GM21526 (cell line): ENCODE results near the gene CCNL2.
A peak's percentile ranks its signal among the peaks of the same experiment; 100 is the strongest.
"Not testable (repeated sequence)": the region's sequence is repeated elsewhere in the genome, so short reads cannot be mapped to it uniquely, and the experiment has no call there.

Experiments
- ATAC-seq: cut with Tn5 transposase; IDR thresholded peaks from one replicate; pipeline ENCODE4 v1.9.1; 2021; ENCODE audit warnings: moderate library complexity; ENCODE audit not compliant: unreplicated experiment, low FRiP score

CCNL2 gene

DNA sequence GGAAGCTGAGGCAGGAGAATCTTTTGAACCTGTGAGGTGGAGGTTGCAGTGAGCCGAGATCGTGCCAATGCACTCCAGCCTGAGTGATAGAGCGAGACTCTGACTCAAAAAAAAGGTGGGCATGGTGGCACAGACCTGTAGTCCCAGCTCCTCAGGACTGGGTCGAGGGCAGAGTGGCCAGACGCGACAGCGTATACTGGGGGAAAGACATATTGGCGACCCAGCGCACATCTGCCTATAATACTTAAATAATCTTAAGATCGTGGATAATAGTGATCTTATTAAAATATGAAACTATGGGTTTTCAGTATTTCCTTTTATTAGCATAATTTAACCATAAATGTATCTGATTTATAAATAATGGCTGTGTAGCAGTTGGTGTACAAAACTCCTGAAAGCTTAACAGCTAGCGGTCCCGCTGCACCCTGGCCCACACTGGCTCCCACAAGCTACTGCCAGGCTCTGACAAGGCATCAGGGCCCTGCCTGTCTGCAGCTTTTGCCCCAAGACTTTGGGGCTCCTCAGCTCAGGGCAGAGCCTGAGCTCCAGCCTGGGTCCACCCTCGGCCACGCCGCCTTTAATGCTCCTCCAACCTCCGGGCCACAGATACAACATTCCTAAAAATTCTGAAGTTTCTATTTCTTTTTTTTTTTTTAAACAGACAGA, 21.5 kb downstream of the CCNL2 start:
- no peak for ATAC-seq

DNA sequence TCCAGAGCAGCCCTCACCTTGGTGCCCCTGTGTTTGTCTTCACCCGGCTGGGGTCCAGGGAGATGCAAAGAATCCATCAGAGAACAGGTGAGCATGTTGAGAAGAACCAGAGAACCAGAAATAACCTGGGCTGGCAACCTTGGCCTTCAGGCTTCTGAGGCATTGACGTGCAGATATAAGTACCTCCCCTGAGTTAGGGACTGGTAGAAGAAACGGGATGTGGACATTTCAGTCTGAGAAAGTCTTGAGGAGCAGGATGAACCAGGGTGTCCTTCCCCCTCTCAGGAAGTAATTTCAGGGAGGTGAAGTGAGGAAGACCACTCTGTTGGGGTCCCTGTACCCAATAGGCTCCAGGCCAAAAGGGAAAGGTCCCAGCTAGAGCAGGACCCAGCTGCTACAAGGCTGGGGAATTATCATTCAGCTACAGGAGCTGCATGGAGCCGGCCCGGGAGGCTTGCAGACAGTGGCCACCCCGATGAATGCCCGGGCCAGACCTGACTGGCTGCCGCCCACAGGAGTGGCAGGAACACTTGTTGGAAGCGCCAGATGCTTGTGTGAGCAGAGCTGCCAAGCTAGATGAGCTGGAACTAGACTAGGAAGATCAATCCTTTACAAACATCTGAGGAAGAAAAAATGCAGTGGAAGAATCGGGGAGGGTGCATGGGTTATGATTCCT, 22.4 kb downstream of the CCNL2 start:
- no peak for ATAC-seq

DNA sequence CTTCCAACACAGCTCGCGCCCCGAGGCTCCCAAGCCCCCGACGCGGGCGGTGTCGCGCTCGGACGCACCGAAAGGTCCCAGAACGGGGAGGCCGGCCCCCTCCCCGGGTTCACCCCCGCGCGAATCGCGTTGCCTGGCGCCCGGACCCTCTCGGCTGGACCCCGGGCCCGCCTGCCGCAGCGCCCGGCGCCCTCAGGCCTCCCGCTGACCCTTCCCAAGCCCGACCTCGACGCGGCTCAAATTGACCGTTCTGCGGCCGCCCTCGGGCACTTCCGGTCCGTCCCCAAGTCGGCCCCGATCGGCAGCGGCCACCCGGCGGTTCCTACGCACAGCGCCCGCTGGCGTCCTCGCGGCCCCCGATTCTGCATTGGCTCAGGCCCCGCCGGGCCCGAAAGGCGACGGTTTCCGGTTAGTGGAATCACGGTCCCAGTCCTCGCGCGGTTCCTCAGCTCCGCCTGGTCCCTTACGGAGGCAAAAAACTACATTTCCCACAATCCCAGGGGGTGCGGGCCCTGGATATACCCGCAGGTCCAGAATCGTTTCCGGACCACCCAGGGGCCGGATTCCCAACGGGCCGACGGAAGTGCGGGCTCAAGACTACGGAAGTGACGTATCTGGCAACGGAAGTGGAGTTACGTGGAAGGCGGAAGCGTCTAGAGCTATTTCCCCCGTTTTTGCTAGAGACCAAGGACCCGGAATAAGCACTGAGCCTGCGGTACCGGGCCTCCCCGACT, 24.0 kb downstream of the CCNL2 start, which contains the start of gene AURKAIP1:
Gene AURKAIP1, minus strand, starts transcription at position 279 of the 734 bp plus-strand sequence. CDS start 451 bp downstream, outside the sequence.
- peak; percentile 76 for ATAC-seq

GRCh38 chr1:1374589-1374928, 24.6 kb downstream of the CCNL2 start:
- ATAC-seq, result peak; percentile 2

GRCh38 chr1:1373815-1374588, 25.1 kb downstream of the CCNL2 start:
- no peak for ATAC-seq

- no peak for ATAC-seq
Observed at GRCh38 chr1:1373051-1373814, 25.9 kb downstream of the CCNL2 start.

DNA sequence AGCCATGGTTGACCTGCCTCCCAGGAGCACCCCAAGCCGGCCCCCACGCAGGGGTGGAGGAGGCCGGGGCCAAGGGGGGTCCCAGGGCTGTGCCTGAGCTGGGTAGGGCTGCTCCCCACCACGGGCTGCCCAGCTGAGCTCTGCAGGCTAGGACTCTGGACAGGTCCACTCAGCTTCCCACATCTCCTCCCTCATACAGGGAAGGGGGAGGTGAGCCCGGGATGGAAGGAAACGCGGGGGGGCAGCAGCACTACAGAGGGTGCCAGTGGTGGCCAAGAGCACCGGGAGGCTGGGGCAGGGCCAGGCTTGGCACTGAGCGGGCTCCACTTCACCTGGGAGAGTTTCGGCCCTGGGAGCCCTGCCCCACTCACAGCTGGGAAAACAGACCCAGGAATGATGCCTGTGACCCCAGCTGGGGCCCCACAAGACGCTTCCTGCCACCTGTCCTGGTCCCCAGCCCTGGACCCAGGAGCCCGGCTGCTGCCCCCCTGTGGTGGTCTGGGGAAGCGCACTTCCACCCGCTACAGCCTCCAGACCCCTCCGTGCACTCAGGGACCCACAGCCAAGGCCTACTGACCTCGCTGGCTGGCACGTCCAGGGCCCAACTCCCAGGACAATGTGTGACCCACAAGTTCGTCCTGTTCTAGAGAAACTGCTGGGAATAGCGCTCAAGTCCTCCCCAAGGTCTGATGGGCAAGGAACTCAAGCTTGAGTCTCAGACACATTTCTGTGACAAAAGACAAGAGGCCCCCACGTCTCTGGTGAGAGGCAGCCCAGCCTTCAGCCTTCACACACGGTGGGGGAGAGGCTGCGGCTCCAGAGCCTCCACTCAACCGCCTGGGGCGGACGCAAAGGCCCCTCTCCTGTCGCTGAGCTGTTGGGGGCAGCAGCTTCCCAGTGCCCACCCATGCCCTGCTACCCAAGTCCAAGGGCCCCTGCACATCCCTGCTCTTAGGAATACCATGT, 27.1 kb downstream of the CCNL2 start:
- ATAC-seq, result no peak

- no peak for ATAC-seq
Observed at GRCh38 chr1:1371364-1371745, 27.8 kb downstream of the CCNL2 start.

- no peak for ATAC-seq
Observed at GRCh38 chr1:1370771-1371300, 28.3 kb downstream of the CCNL2 start.

DNA sequence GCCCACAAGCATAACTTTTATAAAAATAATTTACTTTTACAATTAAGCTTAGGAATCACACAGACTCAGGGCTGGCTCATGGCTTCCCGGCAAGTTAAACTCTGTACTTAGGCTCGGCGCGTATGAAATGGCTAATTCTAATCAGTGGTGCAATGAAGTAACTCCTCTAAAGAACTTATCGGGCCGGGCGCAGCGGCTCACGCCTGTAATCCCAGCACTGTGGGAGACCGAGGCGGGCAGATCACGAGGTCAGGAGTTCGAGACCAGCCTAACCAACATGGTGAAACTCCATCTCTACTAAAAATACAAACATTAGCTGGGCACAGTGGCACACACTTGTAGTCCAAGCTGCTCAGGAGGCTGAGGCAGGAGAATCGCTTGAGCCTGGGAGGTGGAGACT, 29.0 kb downstream of the CCNL2 start:
- ATAC-seq, result not testable (repeated sequence)

- ATAC-seq, result no peak
Observed at GRCh38 chr1:1367315-1367714, 31.8 kb downstream of the CCNL2 start.

DNA sequence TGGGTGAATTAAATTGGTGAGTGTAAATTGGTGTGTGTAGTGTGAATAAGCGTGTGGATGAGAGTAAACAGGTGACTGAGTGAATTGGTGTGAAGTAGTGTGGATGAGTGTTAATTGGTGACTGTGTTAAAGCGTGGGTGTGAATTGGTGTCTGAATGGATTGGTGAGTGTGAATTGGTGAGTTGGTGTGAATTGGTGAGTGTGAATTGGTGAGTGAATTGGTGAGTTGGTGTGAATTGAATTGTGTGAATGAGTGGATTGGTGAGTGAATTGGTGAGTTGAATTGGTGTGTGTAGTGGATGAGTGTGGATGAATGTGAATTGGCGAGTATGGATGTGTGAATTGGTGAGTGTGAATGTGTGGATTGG, 32.5 kb downstream of the CCNL2 start:
- ATAC-seq, result no peak

GRCh38 chr1:1365875-1366698, 33.0 kb downstream of the CCNL2 start:
- no peak for ATAC-seq

- no peak for ATAC-seq
Observed at GRCh38 chr1:1364266-1364665, 34.9 kb downstream of the CCNL2 start.

- no peak for ATAC-seq
Observed at GRCh38 chr1:1361982-1362423, 37.1 kb downstream of the CCNL2 start.

GRCh38 chr1:1361233-1361981, 37.7 kb downstream of the CCNL2 start:
- no peak for ATAC-seq

DNA sequence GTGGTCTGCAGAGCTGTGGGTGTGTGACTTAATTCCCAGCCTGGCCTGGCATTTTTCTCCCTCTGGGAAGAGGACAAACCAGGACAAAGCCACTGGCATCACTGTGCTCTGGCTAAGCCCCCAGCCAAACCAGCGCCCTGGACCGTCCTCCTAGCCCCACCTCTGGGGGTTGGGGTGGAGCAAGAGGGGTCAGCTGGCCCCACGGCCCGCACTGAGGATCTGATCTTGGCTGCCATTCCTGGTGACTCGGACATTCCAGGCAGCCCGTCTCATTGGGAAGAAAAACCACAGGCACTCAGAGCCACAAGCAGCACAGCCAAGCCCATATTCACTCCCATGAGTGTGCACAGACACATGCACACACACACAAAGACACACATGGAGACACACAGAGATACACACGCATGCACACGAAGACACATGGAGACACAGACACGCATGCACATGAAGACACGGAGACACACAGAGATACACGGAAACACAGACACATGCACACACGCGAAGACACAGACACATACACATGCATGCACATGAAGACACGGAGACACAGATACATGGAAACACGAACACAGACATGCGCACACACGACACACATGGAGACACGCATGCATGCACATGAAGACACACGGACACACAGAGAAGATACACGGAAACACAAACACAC, 38.5 kb downstream of the CCNL2 start:
- no peak for ATAC-seq
